GM21367 (cell line): ENCODE measurements around the gene F13B.
"Not testable (repeated sequence)": the region's sequence is repeated elsewhere in the genome, so short reads cannot be mapped to it uniquely, and the experiment has no call there.

Experiments used
- ATAC-seq: cut with Tn5 transposase; IDR thresholded peaks from one replicate; pipeline ENCODE4 v1.9.1; 2021; ENCODE audit not compliant: unreplicated experiment

The F13B gene

DNA sequence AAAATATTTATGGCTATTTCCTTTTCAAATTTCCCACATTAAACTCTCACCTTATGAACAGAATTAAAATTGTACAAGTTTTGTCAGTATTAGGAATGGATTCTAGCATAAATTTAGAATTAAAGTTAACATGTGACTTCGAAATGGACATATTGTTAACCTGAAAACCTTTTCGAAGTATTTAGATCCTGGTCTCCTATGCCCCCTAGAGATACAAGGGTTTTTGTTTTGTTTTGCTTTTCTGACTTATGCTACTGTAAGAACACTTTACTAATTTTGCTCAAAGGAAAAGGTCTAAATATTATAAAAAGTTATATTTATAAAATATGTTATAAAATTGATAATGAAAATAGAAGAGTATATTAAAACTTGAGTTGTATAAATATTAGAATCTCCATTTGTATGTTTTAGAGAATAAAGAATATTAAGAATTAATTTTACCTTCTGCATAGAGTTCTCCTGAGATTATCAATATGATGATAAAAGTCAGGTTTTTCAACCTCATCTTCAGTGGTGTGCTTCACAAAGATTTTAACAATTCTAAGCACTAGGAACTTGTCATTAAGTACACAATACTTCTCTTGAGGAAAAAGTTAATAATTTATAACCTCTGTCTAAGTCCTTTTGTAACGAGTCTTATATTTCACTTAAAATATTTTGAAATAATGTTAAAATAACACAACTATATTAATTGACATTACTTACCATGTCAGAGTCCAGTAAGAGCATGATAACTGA lies at the start of gene F13B:
Gene F13B, minus strand, starts transcription at position 542 of the 738 bp plus-strand sequence. Its CDS starts 37 bp downstream, at position 505.
- ATAC-seq, result no peak

GRCh38 chr1:197116156-197116555 lies 49.1 kb upstream of the F13B start:
- ATAC-seq, result no peak

DNA sequence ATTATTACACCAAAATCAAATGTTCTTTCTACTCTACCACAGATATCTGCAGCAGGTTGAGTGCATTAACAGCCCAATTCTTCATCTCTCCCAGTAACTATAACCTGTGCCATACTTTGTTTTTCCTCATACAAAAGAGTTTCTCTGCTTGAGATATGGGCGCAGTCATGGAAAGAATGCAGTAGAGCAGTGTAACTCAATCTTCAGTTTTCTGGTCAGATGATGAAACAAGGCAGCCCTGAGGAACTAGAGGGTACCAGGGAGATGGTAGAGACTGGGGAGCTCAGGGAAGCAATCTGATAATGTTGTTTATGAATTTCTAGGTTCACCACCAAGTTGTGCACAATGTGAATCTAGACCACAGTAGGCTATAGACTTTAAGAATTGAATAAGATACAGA lies 39.8 kb upstream of the F13B start:
- ATAC-seq, result no peak

DNA sequence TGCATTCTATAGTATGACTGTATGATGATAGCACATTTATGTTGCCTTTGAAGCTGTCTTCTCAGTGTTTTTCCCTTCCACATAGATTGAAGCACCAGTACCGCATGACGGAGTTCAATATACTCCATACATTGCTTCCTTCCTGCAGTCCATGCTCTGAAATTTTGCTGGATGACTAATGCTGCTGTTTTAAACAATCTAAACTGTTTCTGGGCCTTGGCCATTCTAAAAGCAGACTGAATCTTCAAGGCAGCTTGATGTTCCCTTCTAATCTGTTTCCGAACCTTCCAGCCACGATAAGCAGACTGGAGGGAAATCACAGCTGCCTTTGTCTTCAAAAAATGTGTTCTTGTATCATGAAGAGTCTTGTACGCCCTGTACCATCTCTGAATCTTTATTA lies 36.2 kb upstream of the F13B start:
- no peak for ATAC-seq

DNA sequence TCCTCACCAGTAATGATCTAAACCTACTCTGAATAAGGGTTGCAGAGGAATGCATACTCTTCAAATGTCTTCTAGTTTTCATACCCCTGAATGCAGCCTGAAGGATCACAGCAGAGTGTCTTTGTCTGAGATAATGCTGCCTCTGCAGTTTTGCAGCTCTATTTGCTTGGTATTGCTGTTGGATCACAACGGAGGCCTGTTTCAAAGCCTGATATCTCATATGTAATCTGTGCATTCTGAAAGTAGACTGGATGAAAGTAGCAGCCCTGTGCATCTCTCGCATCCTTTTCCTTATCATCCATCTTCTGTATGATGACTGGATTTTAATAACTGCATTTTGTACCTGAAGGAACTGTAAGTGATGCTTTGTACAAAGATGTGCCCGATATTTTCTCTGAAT lies 34.9 kb upstream of the F13B start:
- ATAC-seq, result no peak

DNA sequence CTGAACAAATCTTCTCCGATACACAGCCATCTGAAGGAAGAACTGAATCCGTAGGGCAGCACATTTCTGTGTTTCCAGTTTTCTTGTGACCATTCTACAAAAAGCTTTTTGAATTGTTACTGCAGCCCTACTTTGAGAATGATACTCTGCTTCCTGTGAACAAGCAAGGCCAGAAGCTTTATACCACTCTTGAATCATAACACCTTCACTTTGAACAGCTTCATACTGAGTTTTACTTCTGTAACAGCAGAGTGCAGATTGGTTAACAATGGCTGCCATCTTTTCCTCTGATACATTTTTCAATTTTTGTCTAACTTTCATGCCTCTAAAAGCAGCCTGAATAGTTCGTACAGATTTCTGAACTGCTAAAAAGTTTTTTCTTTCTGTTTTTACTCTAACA lies 33.6 kb upstream of the F13B start:
- no peak for ATAC-seq

DNA sequence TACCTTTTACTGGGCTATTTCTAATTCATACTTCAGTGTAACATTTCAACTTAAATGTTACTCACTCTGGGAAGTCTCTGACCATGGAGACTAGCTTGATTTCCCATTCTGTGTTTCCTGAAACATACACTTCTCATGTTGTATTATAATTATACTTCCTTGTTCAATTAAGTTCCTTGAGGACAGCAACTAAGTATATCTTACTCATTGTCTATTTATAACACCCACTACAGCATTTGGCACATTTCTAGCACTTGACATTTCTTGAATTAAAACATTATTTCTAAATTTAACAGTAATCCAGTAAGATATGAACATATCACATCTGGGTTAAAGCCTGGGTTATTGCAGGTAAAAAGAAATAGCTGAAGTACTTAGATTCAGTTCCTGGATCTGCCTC lies 32.4 kb upstream of the F13B start:
- ATAC-seq, result no peak

GRCh38 chr1:197096971-197097370 lies 29.9 kb upstream of the F13B start:
- ATAC-seq, result not testable (repeated sequence)

- ATAC-seq, result no peak
Measured at GRCh38 chr1:197096137-197096536, 29.1 kb upstream of the F13B start.

DNA sequence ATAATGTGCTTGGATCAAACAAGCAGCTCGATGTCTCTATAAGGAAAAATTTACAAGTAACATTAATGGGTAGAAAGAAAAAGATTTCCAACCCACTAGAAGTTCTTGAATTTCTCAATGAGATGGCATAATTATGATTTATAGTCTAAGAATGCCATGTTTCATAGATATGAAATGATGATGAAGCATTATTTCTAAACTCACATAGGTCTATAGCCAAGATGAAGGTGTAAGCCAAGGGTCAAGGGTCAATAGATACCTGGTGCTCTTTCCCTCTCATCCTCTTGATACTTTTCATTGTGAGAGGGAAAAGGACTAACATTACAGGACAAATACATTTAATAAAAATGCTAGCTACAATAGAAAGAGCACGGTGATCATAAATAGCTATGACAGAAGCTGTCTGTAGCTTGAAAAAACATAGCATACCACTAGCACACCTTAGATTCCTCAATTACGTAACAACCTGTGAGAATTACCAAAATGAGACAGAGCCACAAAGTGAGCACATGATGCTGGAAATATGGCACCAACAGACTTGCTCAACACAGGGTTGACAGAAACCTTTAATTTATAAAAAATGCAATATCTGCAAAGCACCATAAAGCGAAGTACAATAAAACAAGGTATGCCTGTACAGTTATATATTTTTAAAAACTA lies 26.3 kb upstream of the F13B start:
- ATAC-seq, result no peak

DNA sequence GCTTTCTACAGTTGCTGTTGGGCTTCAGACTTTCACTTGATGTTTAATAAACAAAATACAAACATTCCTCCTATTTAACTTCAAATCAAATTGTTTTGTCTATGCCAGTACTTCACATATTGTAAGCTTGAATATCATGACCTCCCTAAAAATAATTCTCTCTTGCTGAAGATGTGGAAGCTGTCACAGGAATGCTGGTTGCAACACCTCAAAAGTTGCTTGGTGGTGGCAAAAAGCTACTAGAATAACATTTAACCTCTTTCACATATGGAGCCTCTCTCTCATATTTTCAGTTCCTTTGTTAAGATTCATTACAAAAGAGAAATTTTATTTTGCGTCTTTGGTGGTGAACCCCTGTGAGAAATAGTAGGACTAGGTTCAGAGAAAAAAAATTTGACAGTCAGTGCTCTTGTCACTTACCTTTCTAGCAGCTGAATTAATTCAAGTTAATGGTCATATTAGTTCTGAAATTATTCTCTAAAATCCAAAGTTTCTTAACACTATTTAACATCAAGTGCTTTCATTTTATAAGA lies 25.5 kb upstream of the F13B start:
- ATAC-seq, result no peak

DNA sequence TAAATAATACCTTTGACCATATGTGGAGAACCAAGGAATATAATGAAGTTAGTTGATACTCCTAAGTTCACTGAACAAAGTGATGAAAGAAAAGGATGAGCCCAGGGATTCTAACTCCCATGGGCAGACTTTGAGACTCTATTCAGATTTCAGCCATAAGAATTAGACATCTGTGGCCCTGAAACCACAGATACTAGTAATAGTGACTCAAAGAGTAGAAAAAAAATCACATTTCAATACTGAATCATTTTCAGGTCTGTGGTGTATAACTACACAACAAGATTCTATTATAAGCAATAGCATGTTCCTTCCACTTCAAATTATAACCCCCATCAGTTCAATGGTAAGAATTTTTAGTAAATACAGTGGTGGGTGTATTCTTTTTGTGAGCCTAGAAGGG lies 16.4 kb upstream of the F13B start:
- no peak for ATAC-seq

- ATAC-seq, result no peak
Measured at GRCh38 chr1:197081117-197081753, 14.2 kb upstream of the F13B start.

- no peak for ATAC-seq
Measured at GRCh38 chr1:197080323-197080722, 13.3 kb upstream of the F13B start.

GRCh38 chr1:197076585-197076984 lies 9.5 kb upstream of the F13B start:
- ATAC-seq, result no peak

- ATAC-seq, result no peak
Measured at GRCh38 chr1:197073978-197074377, 6.9 kb upstream of the F13B start.

- ATAC-seq, result no peak
Measured at GRCh38 chr1:197067457-197067818, 378 bp upstream of the F13B start.

- no peak for ATAC-seq
Measured at GRCh38 chr1:197066277-197066676, 783 bp downstream of the F13B start.

- no peak for ATAC-seq
Measured at GRCh38 chr1:197065559-197065958, 1.5 kb downstream of the F13B start.

- ATAC-seq, result peak; percentile 32
Measured at GRCh38 chr1:197063212-197063611, 3.8 kb downstream of the F13B start.

- ATAC-seq, result peak; percentile 96
Measured at GRCh38 chr1:197062692-197063091, 4.4 kb downstream of the F13B start.

GRCh38 chr1:197049100-197049499 lies 18.0 kb downstream of the F13B start:
- ATAC-seq, result no peak
